NK-92 (cell line): ENCODE data around the gene COQ4.

ENCODE experiments used
- DNase-seq: peaks from one replicate; lab custom pipeline; 2025; ENCODE audit not compliant: unreplicated experiment; lab: John Stamatoyannopoulos, UW

Gene COQ4

DNA sequence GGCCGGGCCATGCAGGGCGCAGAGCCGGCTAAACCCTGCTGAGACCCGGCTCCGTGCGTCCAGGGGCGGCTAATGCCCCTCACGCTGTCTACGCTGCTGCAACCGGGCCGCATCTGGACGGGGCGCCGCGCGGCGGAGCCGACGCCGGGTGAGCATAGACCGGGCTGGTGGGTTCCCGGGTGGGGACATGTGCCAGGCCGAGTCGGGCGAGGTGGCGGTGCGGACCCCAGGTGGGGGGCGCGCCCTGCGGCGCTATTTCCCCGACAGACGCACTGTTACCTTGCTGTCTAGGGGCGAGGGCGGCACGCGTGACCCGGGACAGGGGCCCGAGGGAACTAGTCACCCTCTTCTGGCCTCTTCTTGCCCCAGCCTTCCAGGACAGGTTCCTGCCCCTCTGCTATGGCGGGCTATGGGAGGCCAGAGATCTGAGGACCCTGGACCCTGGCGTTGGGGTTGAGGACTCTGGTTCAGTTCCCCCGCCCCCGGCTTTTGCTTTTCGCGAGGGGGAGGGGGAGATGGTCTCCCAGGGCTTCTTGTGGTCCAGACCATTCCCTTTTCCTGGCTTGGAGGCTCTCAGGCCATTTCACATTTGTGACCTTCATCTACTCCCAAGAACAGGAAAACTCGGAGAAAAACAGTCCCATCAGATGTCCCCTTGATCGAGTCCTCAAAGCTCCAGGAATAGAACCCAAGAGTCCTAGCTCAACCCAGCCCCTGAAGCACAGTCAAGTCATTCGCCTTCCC lies 18.2 kb downstream of the COQ4 start:
- DNase-seq = no peak

DNA sequence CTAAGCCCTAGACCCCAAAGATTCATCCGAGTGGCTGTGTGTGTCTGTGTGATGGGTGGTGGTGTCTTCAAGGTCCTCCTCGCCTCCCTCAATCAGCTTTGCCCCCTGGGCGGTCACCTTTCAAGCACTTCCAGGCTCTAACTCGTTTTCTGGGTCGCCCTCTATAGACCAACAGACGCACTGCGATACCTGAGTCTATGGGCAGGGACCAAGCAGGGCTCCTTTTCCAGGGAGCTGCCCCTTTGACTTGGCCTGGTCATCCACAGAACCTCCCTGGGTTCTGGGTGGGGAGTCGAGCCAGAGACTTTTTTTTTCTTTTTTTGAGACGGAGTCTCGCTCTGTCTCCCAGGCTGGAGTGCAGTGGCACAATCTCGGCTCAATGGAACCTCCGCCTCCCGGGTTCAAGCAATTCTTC lies 18.8 kb downstream of the COQ4 start:
- DNase-seq = no peak

DNA sequence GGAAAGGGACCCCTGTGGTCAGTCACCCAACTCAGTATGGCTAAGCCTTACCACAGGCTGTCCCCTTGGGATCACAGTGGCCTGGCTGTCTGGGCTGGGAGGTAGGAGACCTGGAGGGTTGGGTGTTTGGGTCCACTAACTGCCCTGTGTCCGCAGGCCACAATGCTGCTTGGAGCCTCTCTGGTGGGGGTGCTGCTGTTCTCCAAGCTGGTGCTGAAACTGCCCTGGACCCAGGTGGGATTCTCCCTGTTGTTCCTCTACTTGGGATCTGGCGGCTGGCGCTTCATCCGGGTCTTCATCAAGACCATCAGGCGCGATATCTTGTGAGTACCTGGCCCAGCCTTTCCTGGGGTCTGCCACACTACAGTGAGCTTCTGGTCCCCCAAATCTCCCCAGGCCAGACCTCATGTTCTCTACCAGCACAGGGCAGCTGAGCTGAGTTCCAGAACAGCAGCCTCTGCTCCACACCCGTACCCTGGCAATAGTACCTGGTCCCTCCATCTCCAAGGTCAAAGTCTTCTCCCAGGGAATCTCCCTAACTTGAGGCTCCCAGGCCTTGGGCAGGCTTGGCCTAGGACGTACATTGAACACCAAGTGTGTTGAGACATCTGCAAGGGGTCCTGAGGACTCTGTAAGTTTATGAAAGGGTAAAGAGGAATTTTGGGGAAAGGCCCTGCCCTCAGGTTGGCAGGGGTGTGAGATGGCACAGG lies 20.5 kb downstream of the COQ4 start:
- no peak for DNase-seq

DNA sequence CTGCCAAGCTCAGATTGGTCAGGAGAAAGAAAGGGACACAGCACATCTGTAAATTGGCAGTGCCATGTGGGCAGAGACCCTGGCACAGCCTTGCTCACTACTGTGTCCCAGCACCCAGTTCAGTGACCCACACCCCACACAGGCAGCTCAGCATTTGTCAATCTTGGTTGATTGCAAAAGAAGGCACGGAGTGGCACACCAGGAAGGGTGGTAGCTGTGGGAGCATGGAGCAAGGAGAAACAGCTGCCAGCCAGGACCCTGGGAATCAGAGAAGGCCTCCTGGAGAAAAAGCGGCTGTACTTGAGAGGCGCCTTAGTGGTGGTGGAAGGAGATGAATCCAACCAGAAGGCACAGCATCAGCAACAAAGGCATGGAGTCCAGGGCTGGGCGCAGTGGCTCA lies 21.2 kb downstream of the COQ4 start:
- DNase-seq = no peak

DNA sequence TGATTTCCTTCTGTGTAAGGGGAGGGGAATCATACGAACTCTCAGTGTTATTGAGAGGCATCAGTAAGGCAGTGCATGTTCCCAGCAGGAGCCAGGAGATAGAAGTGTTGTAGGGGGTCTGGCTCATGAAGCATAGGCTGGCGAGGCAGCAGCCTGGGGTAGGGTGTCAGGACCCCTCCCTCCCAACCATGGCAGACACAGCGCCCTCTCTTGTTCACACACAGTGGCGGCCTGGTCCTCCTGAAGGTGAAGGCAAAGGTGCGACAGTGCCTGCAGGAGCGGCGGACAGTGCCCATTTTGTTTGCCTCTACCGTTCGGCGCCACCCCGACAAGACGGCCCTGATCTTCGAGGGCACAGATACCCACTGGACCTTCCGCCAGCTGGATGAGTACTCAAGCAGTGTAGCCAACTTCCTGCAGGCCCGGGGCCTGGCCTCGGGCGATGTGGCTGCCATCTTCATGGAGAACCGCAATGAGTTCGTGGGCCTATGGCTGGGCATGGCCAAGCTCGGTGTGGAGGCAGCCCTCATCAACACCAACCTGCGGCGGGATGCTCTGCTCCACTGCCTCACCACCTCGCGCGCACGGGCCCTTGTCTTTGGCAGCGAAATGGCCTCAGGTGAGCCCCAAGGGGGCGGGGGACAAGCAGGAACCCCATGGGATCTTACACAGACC lies 22.4 kb downstream of the COQ4 start:
- no peak for DNase-seq

DNA sequence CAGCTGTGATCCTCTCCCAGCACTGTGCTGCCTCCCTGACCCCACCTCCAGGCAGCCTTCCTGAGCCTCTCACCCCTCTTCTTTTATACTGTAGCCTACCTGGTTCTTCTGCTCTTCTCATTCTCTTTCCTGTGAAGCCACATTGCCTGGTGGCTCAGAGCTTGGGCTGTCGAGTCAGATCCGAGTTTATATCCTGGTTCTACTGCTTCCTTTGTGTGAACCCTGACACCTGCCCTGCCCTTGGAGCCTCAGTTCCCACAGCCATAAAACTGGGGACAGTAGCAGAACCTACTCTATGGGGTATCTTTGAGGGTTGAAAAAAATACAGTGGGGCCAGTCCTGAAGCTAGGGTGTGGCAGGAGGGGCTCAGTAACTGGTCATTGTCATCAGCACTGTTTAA lies 26.5 kb downstream of the COQ4 start:
- no peak for DNase-seq

DNA sequence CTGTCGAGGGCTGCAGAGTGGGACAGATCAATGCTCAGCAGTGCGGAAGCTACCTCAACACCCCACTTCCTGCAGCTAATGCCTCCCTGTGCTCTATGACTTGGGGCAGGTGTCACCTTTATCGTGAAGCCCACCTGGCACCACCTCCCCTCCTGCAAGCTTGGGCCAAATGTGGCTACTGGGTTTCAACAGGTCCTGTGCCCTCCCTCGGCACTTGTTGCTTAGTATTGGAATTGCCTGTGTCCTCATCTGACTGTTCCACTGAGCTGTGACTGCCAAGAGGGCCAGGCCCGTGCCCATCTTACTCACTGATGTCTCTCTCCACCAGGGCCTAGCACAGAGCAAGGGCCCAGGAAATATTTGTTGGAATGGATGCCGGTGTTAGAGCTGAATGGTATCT lies 27.1 kb downstream of the COQ4 start:
- DNase-seq = no peak

DNA sequence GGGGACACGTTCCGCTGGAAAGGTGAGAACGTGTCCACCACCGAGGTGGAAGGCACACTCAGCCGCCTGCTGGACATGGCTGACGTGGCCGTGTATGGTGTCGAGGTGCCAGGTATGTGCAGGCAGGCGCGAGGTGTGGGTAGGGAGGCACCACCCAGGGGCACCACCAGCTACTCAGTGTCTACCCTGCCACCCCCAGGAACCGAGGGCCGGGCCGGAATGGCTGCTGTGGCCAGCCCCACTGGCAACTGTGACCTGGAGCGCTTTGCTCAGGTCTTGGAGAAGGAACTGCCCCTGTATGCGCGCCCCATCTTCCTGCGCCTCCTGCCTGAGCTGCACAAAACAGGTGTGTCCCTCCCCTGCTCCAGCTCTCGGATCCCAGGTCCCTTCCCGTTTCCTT lies 32.8 kb downstream of the COQ4 start:
- DNase-seq = no peak

DNA sequence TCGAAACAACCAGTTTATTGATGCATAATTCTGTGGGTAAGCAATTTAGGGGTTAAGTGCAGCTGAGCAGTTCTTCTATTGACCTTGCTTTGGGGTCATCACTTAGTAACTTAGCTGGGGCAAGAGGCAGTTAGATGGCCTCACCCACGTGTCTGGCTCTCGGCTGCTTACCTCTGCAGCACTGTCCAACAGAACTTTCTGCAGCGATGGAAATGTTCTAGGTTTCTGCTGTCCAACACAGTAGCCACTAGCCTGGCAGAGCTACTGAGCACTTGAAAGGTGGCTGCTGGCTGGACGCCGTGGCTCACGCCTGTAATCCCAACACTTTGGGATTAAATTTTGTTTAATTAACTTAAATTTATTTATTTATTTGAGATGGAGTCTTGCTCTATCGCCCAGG lies 35.5 kb downstream of the COQ4 start:
- DNase-seq = no peak

DNA sequence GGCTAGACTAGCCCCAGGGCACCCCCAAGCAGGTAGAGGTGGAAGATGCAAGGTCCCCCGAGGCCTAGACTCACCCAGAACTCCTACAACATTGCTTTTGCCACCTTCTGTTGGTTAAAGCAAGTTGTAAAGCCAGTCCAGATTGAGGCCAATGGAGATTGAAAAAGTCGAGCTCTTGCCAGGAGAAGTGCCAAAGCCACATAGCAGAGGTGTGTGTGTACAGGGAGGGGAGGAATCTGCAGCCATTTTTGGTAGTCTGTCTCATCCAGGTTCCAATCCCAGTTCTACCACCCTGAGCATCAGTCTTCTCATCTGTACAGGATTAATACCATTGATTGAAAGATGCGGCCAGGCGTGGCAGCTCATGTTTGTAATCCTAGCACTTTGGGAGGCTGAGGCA lies 36.2 kb downstream of the COQ4 start:
- no peak for DNase-seq

DNA sequence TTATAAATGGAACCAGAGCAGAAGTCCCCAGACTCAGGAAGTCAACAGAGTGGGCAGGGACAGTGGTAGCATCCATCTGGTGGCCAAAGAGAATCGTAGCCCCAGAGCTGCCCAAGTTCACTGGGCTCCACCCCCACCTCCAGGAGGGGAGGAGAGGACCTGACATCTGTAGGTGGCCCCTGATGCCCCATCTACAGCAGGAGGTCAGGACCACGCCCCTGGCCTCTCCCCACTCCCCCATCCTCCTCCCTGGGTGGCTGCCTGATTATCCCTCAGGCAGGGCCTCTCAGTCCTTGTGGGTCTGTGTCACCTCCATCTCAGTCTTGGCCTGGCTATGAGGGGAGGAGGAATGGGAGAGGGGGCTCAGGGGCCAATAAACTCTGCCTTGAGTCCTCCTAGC lies 38.2 kb downstream of the COQ4 start:
- no peak for DNase-seq

DNA sequence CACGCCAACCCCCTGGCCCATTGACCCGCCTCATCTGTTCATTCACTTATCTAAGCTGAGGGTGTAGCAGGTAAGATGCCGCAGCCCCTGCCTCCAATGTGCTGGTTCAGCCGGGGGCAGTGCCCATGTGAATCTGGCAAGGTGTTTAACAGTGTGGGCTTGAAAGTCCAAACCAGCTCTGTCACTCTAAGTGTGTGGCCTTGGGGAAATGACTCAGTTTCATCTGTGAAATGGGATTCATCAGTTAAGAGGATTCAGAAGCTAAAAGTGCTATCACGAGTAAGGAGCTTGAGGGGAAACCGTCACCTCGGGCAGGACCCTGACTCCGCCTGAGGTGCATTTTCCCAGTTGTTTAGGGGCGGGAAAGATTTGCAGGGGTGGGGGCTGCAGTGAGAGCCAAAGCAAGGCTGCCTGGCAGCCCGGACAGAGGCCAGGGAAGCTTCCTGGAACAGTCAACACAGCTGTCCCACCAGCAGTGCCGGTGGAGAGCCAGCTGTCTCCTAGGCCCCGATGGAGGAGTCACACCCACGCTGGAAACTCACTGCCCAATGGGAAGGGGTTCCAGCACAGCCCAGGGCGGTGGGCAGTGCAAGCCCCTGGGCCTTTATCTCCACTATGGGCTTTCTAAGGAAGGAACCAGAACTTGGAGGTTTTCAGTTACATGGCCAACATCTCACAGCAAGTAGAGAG lies 38.8 kb downstream of the COQ4 start:
- no peak for DNase-seq

DNA sequence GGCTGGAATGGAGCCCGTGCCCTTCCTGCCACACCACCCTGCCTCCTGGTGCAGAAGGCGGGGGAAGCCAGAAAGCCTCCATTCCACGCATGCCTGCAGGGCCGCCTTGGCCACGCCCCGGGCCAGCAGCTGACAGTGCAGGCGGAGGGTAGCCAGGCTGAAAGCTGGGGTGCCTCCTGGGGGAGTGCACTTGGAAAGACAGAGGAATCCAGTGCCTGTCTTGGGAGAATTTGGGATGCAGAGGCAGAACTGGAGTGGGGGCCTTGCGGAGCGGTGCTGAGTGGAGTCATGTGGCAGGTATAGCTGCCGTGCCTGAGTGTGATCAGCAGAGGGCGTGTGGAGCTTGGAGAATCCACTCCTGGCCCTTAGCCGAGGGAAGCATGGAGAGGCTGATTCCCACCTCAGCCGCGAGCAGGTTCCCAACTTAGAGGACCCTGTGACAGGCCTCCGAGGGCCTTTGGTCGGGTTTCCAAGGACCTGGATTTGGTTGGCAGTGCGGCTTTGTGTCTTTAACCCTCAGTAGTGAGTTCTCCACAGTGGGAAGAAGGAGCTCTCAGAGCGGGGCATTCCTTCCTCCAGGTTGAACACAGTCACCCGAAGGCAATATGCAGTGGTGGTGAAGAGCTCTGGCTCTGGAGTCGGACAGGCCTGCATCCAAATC lies 39.5 kb downstream of the COQ4 start:
- no peak for DNase-seq

DNA sequence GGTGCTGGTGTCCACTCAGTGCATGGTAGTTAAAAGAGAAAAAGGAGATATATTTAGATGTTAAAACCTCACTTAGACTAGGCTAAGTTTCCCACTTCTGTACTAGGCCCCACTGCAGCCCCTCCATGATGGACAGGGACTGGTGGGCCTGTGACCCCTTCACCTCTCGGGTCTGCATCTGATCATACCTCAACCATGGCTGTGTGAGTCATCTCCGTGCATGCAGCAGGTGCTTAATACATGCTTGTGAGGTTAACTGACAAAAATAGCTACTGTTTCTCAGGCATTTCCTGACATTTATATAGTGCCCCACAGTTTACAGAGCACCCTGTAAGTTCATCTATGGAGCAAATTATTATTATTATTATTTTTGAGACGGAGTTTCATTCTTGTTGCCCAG lies 40.1 kb downstream of the COQ4 start:
- DNase-seq = no peak

DNA sequence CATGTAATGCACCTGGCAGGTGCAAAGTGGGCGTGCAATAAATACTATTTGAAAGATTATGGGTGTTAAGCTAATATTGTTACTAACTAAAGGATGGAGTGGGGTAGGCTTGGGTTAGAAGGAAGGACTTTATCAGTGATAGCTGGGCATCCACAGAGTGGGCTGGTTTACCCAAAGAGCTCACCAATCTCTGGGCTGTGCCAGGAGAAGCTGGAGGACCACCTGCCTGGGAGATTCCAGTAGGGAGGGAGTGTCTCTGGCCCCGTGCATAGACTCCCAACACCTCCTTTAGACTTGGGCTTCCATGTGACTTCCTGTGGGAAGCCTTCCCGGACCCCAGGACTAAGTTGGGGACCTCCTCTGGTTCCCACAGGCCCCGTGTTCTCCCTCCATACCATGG lies 42.9 kb downstream of the COQ4 start:
- DNase-seq = no peak

DNA sequence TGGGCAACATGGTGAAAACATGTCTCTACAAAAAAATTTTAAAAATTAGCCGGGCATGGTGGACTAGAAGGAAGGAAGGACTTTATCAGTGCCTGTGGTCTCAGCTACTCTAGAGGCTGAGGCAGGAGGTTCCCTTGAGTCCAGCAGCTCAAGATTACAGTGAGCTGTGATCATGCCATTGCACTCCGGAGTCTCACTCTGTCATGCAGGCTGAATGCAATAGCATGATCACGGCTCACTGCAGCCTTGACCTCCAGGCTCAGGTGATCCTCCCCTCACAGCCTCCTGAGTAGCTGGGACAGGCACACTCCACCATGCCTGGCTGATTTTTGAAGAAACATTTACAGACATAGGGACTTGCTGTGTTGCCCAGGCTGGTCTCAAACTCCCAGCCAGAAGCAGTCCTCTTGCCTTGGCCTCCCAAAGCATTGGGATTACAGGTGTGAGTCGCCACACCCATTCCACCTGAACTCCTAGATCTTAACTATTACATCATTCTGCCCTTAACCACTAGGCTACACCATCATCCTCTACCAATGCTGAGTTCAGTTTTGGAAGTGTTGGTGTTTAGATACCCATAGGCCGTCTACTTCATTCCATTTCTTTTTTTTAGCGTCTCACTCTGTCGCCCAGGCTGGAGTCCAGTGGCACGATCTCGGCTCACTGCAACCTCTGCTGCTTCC lies 46.5 kb downstream of the COQ4 start:
- no peak for DNase-seq

DNA sequence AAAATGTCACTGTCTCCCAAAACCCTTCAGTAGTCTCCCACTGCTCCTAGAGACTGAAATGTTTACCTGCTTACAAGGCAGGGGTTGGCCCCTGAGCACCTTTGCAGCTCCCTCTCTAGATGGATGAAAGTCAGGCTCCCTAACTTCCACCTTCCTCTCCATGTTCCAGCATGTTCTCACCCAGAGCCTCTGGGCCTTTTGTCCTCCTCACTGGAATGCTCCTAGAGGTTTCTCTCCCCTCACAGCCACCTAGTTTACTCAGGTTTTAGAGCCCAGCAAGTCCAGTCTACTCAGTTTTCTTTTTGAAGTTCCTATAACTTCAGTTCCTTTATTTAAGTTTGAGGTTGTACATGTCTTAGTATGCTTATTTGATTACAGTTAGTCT lies 47.7 kb downstream of the COQ4 start:
- no peak for DNase-seq

DNA sequence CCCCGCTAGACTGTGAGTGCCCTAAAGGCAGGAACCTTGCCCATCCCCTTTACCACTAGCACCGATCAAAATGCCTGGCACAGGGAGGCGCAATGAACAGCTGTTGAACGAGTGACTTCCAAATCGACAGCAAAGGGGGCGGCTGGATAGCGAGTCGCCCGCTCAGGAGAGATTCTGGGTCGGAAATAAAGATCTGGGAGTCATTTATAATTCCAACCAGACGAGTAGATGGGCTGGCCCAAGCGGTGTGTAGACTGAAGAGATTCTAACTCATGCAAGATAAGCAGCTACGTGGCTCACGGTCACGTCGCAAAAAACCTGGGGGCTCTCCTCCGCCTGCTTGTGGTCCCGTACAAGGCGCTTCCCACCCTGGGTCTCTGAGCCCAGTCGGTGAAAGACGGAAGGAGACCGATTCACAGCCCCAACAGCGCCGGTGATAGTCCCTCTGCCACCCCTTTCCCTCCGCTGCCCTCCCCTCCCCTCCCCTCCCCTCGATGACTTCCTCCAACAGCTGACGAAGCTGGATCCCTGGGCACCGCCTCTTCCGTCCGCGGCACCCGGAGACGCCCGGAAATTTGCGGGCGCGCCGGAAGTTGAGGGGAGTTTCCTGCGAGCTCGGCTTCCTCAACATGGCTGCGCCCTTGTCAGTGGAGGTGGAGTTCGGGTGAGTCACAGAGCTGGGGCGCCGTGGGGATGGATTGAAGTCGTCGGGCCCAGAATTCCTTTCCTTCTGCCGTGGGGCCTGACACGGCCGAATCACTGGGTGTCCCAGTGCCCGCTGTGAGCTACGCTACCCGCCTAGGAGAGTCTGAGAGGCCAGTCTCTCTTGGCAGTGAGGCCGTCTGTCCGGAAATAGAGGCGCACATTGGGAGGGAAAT lies 48.4 kb downstream of the COQ4 start, which contains the start of gene URM1:
Gene URM1 (plus strand): TSS at position 623 of the 878 bp plus-strand sequence. CDS start 7 bp downstream, at position 630.
- DNase-seq = peak; percentile 72

DNA sequence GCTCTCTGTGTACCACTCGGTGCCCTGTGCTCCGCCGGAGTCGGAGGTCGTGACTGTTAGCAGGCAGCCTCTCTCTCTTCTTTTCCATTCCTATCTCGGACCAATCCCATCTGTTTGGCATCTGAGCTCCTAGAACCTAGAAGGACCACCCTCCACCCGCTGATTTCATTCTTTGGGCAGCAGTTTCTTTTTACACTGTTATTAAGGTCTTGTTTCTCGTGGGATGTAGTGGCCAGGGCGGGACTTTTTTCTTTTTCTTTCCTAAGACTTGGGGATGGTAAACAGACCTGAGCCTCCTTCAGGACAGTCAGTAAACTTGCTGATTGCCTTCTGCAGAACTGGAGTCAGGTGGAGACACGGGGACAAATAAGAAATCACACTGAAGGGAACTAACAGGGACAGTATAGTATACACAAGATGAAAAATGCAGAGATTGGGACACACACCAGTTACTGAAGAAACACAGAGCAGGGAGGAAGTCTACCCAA lies 49.0 kb downstream of the COQ4 start:
- DNase-seq = no peak
